Loucy (cell line): ENCODE results near the gene TMEM69.

Experiments used
- CTCF ChIP-seq: fragments of 200-600 bp; sonication (generic); conservative IDR thresholded peaks from 2 replicates; pipeline ENCODE4 v1.5.1; 2014; ENCODE audit warnings: mild to moderate bottlenecking, antibody characterized with exemption, low read length
- EZH2phosphoT487 ChIP-seq: fragments of 200-600 bp; IDR thresholded peaks from 2 replicates; pipeline ENCODE4 v1.6.1; 2018; ENCODE audit warnings: antibody characterized with exemption, mild to moderate bottlenecking, moderate library complexity, borderline replicate concordance

- TF ChIP-seq CTCF (no peak), EZH2phosphoT487 (no peak)
Measured at GRCh38 chr1:45721207-45721606, 33.2 kb downstream of the TMEM69 start.
